Retina (tissue), 1 donor: ENCODE data around the gene OTOP1.
"Not testable (repeated sequence)": the region's sequence is repeated elsewhere in the genome, so short reads cannot be mapped to it uniquely, and the experiment has no call there.

ENCODE experiments used
- DNase-seq: peaks from one replicate; pipeline ENCODE4 v3.0.0-alpha.2; 2016

The OTOP1 gene, protein sequence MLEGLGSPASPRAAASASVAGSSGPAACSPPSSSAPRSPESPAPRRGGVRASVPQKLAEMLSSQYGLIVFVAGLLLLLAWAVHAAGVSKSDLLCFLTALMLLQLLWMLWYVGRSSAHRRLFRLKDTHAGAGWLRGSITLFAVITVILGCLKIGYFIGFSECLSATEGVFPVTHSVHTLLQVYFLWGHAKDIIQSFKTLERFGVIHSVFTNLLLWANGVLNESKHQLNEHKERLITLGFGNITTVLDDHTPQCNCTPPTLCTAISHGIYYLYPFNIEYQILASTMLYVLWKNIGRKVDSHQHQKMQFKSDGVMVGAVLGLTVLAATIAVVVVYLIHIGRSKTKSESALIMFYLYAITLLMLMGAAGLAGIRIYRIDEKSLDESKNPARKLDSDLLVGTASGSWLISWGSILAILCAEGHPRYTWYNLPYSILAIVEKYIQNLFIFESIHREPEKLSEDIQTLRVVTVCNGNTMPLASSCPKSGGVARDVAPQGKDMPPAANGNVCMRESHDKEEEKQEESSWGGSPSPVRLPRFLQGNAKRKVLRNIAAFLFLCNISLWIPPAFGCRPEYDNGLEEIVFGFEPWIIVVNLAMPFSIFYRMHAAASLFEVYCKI

DNA sequence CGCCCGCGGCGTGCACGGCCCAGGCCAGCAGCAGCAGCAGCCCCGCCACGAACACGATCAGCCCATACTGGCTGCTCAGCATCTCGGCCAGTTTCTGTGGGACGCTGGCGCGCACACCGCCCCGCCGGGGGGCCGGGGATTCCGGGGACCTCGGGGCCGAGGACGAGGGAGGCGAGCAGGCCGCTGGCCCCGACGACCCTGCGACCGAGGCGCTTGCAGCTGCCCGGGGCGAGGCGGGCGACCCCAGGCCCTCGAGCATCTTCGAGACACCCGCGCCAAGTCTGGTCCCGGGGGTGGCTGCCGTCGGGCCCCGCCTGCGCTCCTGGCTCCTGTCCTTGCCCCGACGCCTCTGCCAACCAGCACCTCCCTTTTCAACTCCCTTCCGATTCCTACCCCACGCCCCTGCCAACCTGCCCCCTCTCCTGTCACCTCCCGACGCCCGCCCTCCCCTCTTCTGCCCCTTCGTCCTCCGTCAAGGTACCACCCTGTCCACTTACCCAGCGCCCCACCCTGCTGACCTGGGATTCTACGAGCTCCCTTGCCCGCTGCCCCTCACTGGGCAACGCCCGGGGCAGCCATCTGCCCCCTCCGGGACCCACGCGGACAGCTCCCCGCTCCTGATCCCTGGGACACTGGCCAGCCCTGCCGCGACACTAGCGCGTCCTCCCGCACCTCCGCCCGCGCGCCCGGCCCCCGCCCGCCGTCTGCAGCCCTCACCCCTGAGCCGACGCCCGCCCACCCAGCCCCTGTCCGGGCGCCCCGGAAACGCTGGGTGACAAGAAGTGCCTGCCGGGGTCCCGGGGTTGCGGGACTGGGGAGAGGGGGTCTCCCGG is at the start of gene OTOP1:
Gene OTOP1, minus strand, starts transcription at position 324 of the 833 bp plus-strand sequence. Its CDS starts 65 bp downstream, at position 259.
- peak; percentile 15 for DNase-seq

DNA sequence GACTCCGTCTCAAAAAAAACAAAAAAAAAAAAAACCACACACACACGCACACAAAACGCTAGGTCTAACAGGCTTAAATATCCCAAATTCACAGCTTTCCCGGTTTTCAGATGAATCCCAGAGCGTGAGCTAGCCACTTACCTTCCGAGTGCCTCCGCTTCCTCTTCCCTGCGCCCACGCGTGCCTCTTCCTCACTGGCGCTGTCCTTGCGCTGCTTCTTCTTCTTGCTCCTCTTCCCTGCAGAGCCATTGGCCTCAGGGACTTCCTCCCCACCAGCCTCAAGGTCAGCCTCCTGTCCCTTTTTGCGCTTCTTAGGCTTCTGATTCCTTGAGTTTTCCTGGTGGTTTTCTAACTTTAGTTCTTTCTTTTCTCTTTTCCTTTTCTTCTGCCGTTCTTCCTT is 47.5 kb upstream of the OTOP1 start:
- DNase-seq: no peak

DNA sequence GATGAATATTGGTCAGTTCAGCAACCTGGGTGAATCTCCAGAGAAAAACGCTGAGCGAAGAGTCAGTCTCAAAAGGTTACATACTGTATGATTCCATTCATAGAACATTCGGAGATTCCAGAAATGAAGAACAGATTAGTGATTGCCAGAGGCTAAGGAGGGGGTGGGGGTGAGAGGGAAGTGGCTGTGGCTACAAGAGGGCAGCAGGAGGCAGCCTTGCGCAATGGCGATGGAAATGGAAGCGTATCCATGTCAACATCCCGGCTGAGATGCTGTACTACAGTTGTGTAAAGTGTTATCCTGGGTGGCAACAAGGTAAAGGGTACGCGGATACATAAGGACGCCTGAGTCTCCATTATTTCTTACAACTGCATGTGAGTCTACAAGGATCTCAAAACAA is 45.2 kb upstream of the OTOP1 start:
- DNase-seq: no peak

DNA sequence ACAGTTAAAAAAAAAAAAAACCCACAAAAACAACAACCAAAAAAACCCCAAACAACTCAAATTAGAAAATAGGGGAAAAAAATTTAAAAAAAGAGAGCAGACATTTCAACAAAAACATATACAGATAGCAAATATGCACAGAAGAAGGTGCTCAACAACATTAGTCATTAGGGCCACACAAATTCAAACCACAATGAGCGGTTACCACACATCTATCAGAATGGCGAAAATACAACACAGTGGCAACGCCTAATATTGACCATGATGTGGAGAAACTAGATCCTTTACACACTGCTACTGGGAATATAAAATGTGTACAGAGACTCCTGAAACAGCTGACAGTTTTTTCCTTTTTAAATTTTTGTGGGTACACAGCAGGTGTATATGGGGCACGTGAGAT is 43.8 kb upstream of the OTOP1 start:
- no peak for DNase-seq

DNA sequence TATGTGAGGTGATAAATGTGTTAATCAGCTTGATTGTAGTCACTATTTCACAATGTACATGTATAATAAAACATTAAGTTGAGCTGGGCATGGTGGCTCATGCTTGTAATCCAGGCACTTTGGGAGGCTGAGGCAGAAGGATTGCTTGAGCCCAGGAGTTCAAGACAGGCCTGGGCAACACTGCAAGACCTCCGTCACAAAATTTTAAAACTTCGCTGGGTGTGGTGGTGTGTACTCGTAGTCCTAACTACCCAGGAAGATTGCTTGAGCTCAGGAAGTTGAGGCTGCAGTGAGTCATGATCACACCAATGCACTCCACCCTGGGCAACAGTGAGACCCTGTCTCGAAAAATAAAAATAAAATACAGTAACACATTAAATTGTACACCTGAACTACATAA is 43.1 kb upstream of the OTOP1 start:
- DNase-seq: no peak

DNA sequence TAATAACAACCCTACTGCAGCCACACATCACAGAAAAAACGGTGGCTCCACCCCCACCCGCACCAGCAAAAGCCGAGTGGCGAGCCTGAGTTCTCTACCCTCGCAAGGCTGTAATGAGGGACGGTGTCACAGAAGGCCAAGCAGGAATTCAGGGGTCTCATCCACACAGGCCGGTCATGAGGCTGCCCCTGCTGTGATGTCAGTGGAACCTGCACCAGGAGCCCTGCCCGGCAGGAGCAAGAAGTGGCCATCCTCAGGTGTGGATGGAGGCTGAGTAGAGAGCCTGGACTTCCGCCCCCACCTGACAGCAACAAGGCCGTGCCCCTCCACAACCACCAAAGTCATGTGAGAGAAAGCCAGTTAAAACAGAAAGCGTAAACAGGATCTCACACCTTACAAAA is 42.6 kb upstream of the OTOP1 start:
- no peak for DNase-seq

DNA sequence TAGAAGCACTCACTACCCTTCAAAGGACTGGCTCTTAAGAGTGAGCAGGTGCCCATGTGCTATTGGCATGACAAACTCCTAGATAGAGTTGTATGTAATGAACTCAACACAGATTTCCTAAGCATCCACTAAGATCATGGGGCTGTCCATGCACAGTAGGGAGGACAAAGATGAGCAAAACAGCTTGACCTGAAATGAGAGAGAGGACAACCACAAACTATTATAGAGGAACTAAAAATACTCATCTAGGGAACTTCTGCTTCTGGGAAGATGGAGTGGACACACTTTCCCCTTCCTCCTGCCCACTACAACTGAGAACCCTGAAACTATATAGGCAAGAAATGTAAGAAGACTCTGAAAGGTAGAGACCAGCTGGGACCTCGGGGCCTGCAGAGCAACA is 42.0 kb upstream of the OTOP1 start:
- DNase-seq: no peak

DNA sequence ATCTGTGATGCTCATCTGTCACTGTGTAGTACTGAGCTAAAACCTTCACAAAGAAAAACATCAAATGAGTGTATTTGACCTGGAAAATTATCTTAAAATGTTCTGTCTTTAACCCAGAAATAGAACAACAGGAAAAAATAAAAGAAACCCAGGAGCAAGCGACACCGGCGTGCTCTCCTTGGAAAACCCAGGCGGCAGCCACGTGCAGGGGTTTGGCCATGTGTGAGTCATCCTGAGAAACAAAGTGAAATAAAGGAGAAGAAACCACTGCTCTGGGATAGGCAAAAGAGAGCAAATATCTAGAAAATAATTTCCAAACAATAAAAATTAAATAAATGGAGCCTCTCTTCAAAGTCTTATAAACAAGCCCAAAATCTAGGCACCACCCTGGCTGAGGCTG is 41.3 kb upstream of the OTOP1 start:
- DNase-seq: no peak

DNA sequence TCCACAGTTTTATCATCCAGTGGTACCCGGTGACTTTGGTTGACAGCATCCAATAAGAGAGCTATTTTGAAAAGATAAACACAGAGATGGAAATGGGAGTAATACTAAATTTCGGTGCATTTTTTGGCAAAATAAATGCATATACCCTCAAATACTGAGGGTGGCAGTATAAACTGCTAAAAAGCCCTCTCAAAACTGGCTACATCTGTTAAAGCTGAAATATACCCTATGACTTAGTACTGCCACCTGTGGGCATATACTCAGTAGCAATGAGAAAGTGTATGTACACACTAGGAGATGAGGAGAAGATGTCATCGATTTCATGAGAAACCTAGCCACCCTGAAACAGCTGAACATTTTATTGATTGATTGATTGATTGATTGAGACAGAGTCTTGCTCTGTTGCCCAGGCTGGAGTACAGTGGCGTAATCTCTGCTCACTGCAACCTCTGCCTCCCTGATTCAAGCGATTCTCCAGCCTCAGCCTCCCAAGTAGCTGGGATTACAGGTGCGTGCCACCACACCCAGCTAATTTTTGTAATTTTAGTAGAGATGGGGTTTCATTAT is 33.5 kb upstream of the OTOP1 start:
- DNase-seq: no peak

DNA sequence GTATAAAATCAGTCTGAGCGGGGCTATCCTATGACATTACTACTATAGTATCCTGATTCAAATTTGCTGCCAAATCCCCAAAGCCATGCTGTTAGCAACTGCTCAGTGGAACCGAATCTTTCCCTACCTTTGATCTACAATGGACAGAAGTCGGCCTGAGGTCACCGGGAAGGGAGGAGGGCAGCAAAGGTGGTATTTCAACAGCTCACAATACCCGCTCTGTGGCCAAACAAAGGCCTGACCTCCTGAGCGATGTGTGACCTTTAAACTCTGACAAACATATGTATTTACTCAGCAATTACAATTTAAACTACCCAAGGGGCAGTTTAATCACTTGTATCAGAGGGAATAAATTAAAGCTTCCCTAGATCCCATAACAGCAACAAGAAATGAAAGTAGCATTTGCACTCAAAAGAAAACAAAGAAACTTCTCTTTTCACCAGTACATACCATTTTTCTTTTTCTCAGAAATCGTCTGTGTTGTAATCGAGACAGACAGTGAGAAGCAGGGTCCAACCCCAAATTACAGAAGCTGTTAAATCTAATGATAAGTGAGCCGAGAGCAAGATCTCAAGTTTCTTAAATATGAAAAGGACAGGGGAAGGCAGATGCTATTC is 32.9 kb upstream of the OTOP1 start:
- DNase-seq: no peak

DNA sequence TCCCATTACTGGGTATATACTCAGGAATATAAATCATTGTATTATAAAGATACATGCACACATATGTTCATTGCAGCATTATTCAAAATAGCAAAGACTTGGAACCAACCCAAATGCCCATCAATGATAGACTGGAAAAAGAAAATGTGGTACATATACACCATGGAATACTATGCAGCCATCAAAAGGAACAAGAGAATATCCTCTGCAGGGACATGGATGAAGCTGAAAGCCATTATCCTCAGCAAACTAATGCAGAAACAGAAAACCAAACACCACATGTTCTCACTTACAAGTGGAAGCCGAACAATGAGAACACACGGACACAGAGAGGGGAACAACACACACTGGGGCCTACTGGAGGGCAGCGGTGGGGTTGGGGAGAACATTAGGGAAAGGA is 31.0 kb upstream of the OTOP1 start:
- not testable (repeated sequence) for DNase-seq

DNA sequence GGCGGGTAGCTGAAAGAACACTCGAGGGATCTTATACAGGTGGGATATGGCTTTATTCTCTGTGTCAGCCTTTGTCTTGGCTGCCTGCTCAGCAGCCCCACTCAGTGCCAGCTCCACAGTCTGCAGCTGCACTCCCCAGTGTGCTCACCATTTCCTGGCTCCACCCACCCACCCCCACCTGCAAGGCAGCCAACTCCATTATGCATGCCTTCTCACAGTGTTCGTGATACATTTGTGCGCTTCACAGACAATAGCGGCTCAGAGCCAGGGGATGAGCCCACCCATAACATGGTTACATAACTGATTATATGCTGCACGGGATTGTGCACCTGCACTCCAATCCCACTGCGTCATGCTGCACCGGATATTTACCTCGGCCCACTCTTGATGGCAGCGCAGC is 30.1 kb upstream of the OTOP1 start:
- DNase-seq: no peak

DNA sequence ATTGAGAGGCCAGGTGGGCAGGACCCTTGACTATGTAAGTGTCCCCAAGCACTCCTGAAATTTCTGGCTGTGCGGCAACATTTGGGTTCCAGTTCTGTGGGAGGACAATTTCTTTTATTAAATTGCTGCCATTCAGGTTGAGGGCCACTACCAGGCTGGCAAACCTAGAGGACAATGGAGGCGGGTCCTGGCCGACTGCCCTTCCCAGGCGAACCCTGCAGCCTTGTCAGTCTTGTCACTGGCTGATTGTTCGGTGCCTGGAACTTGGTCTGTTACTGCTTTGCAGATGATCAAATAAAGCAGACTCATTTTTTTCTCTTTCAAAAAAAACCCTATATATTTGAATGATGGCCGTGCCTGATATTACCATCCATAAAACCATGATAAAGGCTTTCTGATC is 27.9 kb upstream of the OTOP1 start:
- DNase-seq: no peak

DNA sequence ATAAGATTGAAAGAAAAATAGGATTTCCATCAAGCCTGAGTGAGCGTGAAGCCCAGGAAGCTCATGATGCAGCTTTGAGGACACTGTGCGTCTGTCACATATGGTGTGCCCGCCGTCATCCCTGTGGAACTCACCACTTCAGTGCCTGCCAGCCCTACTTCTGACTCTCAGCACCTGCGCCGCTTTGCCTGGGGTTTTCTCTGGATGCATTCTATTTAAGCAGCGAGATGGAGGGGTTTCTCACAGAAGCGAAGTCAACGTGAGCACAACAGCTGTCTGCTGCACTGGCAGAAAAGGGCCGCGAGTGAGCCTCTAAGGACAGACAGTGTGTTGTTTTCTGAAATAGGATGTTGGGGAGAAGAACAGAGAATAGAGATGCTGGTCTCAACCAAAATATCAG is 27.5 kb upstream of the OTOP1 start:
- DNase-seq: no peak

DNA sequence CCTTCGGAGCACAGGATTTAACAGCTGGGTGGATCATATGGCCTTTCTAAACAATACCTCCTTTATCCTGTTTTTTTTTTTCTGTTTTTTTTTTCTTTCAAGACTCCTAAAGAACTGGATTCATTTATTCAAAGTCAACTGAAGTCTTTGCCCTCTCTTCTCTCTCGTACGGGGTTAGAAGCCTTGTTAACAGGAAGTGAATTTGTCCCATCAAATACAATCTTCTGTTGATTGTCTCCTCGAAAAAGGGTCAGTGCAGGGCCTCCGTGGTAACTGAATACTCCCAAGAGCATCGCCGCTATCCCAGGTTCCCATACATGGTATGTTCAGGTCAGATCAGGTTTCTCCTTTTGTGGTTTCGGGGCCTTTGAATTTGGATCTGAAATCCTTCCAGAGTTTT is 23.1 kb upstream of the OTOP1 start:
- no peak for DNase-seq

DNA sequence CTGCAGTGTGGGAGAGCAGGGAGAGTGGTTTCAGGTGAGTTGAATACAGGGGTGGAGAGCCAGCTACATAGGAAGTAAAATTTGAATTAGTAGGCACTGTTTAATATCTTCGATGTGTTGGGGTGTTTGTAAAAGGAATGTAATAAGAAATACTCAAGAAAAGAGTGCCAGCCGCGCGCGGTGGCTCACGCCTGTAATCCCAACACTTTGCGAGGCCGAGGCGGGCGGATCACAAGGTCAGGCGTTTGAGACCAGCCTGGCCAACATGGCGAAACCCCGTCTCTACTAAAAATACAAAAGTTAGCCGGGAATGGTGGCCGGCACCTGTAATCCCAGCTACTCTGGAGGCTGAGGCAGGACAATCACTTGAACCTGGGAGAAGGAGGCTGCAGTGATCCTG is 22.6 kb upstream of the OTOP1 start:
- DNase-seq: not testable (repeated sequence)

DNA sequence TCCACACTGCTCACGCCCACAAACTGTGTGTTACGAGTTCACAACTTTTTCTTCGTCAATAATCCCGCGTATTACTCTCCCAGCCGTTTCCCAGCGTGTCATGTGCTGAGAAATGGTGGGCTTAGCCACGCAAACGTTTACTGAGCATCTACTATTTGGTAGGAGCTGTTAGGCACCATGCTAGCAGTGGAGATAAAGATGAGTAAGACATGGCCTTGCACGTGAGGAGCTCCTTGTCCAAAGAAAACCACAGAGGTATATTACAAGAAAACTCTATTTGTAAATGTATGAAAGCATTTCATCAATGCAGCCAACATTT is 22.1 kb upstream of the OTOP1 start:
- DNase-seq: no peak

DNA sequence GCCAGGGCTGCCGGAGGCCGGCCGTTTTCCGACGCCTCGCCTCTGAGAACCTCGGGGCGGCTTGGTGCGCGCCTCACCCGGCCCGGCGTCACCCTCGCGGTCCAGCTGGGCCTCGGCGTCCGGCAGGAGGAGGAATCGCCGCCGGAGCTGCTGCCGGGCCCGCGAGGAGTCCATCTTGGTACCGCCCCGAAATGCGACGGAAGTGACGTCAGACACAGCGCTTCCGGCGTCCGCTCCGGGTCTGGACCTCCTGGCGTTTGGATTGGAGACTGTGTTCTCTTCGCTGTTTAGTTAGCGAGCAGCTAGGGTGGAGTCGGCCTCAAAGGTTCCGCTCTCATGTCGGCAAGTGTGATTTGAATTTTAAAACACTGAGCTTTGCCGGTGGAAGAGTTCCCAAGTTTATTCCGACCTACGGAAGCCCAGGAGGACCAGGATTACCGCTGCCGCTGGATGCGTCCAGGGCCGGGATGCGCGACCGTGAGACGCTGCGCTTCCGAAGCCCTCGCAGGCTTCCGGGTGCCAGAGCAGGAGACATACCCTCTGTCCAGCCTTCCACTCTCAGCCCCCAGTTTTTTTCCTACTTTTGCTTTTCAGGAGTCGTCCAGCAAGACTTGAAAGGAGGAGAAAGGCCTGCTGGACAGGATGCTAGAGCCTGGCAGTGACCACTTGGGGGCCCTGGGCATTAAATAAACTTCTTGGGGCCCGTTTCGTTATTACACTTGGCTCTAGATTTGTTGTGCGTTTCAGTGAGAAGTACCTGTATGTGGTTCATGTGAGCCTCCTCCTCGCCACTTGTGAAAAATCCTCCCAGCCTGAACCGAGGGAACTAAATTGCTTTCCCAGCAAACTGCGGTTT is 21.5 kb upstream of the OTOP1 start, which contains the start of gene TMEM128:
Gene TMEM128, minus strand, starts transcription at position 195 of the 856 bp plus-strand sequence. Its CDS starts 21 bp downstream, at position 174.
- DNase-seq: peak; percentile 99

DNA sequence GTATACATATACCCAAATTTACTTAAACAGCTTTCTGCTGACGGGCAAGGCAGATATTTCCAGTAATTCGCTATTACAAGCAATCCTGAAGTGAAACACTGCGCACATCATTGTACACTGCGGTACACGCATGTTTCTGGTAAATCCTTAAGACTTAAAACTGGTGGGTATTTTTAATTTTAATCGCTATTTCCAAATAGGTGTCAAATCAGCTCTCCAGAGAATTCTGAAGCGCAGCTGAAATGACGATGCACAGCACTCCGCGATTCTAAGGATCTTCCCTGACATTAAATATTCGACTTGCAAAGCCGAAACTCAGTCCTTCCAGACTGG is 20.9 kb upstream of the OTOP1 start:
- DNase-seq: no peak

DNA sequence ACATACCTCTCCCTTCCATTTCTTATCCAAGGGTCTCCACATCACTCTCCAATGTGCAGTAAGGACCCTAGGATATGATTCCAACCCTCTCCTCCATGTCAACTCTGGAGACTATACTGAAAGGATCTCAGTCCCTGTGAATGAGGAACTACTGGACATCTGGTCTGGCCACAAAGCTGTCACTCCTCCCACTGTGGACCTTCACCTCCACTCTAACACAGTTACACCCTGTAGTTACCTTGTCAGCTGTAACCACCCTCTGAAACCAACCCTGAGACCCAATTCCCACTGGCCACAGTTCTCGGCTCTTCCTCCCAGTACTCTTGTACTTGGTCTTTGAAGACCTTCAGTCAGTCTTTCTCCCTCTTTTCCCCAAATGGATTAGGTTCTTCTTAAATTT is 18.4 kb upstream of the OTOP1 start:
- DNase-seq: no peak

DNA sequence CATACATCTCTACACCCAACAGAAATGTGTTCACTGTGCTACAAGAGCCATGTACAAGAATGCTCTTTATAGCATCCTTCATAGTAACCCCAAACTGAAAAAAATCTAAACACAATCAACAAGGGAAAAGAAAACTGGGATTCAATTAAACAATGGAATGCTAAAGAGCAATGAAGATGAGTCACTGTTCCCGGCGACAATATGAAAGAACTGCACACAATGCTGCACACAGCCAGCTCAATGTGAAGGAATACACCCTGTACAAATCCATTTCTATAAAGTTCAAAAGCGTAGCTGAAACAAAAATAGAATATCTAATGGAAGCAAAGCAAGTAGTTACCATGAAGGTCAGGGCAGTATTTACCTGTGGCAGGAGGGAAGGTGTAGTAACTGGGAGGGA is 12.8 kb upstream of the OTOP1 start:
- not testable (repeated sequence) for DNase-seq

DNA sequence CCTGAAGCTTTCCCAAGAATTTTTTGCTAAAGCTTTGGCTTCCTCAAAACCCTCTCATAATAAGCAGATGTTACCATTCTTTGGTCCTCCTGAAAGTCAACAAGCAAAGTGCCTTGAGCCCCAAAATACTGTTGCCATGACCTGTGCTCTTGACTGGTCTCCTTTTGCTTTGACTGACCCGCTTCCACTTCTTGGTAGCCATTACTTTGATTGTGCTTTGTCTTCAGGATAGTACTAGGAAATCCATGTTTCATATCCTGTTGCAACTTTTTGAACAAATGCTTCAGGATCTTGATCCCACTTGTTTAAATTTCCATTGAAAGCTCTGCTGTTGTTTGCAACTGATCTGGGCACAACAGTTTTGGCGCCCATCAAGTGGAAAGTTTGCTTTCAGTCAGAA is 6.9 kb upstream of the OTOP1 start:
- no peak for DNase-seq
